Measurements from ENCODE around the gene MEF2C.

- TF ChIP-seq CTCF (IDR thresholded peaks at IDR 0.05) (no peak), POLR2A (IDR thresholded peaks at IDR 0.05) (no peak)
Measured at GRCh38 chr5:88813805-88814575, 69.0 kb downstream of the MEF2C start.
